Measurements from ENCODE around the gene FUBP1.
A peak's percentile ranks its signal among the peaks of the same experiment; 100 is the strongest.

DNA sequence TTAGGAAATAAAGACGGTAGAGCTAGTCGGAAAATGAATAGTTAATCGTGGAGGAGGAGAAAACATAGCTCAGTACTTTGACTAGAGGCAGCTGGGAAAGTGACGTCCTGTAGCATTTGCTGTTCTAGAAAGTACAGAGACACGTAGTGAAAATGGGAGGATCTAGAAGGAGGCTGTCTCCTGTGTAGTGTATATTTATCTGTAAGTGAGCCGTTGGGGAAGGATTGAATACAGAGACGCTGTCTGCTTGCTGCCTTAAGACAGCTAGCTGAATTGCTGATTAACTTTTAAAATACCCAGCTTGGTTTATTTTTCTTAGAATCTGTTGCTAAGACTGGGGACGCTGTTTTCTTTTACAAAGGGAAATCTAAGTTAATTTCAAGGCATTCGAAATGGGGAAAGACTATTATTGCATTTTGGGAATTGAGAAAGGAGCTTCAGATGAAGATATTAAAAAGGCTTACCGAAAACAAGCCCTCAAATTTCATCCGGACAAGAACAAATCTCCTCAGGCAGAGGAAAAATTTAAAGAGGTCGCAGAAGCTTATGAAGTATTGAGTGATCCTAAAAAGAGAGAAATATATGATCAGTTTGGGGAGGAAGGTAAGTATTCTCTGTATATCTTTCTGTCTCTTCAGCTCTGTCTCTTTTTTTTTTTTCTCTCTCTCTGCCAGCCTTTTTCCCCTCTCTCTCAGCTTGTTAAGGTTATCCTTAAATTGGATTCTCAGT, 26.0 kb upstream of the FUBP1 start, which contains the start of gene DNAJB4:
- TF ChIP-seq, protein P1, sequence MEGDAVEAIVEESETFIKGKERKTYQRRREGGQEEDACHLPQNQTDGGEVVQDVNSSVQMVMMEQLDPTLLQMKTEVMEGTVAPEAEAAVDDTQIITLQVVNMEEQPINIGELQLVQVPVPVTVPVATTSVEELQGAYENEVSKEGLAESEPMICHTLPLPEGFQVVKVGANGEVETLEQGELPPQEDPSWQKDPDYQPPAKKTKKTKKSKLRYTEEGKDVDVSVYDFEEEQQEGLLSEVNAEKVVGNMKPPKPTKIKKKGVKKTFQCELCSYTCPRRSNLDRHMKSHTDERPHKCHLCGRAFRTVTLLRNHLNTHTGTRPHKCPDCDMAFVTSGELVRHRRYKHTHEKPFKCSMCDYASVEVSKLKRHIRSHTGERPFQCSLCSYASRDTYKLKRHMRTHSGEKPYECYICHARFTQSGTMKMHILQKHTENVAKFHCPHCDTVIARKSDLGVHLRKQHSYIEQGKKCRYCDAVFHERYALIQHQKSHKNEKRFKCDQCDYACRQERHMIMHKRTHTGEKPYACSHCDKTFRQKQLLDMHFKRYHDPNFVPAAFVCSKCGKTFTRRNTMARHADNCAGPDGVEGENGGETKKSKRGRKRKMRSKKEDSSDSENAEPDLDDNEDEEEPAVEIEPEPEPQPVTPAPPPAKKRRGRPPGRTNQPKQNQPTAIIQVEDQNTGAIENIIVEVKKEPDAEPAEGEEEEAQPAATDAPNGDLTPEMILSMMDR (IDR thresholded peaks at IDR 0.05) = peak in 1 of 4 donors; percentile 12
- peak; percentile 99 for TF ChIP-seq POLR2A (IDR thresholded peaks at IDR 0.05)

Data from right lobe of liver (tissue), 4 donors.